ENCODE data around the gene KAZN.

The KAZN gene

GRCh38 chr1:14715802-14716201 is 117.3 kb downstream of the KAZN start:
- Histone ChIP-seq H3K4me1 (ENCODE audit: control insufficient read depth, insufficient read depth, low read length) (peaks cover 7% of the 10 kb centered on the region), H3K27me3 (replicated peaks; ENCODE audit: control insufficient read depth, insufficient read depth, low read length) (no peaks in the 10 kb centered on the region), H3K9me3 (ENCODE audit: control insufficient read depth, low read length) (peaks cover 18% of the 10 kb centered on the region), H3K4me3 (ENCODE audit: low read length) (no peak overlapping the region), H3K36me3 (ENCODE audit: control insufficient read depth, insufficient read depth, low read length, severe bottlenecking) (peaks cover 3% of the 10 kb centered on the region), H3K9ac (ENCODE audit: low read length) (no peak overlapping the region)
- DNase-seq (ENCODE audit: low read depth): no peak

GRCh38 chr1:14716474-14716873 is 118.0 kb downstream of the KAZN start:
- Histone ChIP-seq H3K9ac (ENCODE audit: low read length) (no peak overlapping the region), H3K36me3 (ENCODE audit: control insufficient read depth, insufficient read depth, low read length, severe bottlenecking) (peaks cover 3% of the 10 kb centered on the region), H3K4me1 (ENCODE audit: control insufficient read depth, insufficient read depth, low read length) (peaks cover 7% of the 10 kb centered on the region), H3K27me3 (replicated peaks; ENCODE audit: control insufficient read depth, insufficient read depth, low read length) (no peaks in the 10 kb centered on the region), H3K4me3 (ENCODE audit: low read length) (no peak overlapping the region), H3K9me3 (ENCODE audit: control insufficient read depth, low read length) (peaks cover 18% of the 10 kb centered on the region)
- no peak for DNase-seq (ENCODE audit: low read depth)

GRCh38 chr1:14718476-14718875 is 120.0 kb downstream of the KAZN start:
- H3K27me3 ChIP-seq (replicated peaks; ENCODE audit: control insufficient read depth, insufficient read depth, low read length): no peaks in the 10 kb centered on the region
- no peaks in the 10 kb centered on the region for H3K4me1 ChIP-seq (ENCODE audit: control insufficient read depth, insufficient read depth, low read length)
- peaks cover 18% of the 10 kb centered on the region for H3K9me3 ChIP-seq (ENCODE audit: control insufficient read depth, low read length)
- no peak overlapping the region for H3K4me3 ChIP-seq (ENCODE audit: low read length)
- peaks cover 3% of the 10 kb centered on the region for H3K36me3 ChIP-seq (ENCODE audit: control insufficient read depth, insufficient read depth, low read length, severe bottlenecking)
- no peak overlapping the region for H3K9ac ChIP-seq (ENCODE audit: low read length)
- DNase-seq (ENCODE audit: low read depth): no peak

GRCh38 chr1:14723401-14723800 is 124.9 kb downstream of the KAZN start:
- no peak for DNase-seq (ENCODE audit: low read depth)
- no peak overlapping the region for H3K9ac ChIP-seq (ENCODE audit: low read length)
- no peak overlapping the region for H3K4me3 ChIP-seq (ENCODE audit: low read length)
- H3K36me3 ChIP-seq (ENCODE audit: control insufficient read depth, insufficient read depth, low read length, severe bottlenecking): peaks cover 3% of the 10 kb centered on the region
- H3K9me3 ChIP-seq (ENCODE audit: control insufficient read depth, low read length): no peaks in the 10 kb centered on the region
- H3K27me3 ChIP-seq (replicated peaks; ENCODE audit: control insufficient read depth, insufficient read depth, low read length): peaks cover 3% of the 10 kb centered on the region
- H3K4me1 ChIP-seq (ENCODE audit: control insufficient read depth, insufficient read depth, low read length): peaks cover 3% of the 10 kb centered on the region

- Histone ChIP-seq H3K9ac (ENCODE audit: low read length) (no peak overlapping the region), H3K36me3 (ENCODE audit: control insufficient read depth, insufficient read depth, low read length, severe bottlenecking) (no peaks in the 10 kb centered on the region)
Observed at GRCh38 chr1:14724246-14724645, 125.8 kb downstream of the KAZN start.

GRCh38 chr1:14724678-14725077 is 126.2 kb downstream of the KAZN start:
- Histone ChIP-seq H3K4me1 (ENCODE audit: control insufficient read depth, insufficient read depth, low read length) (peaks cover 3% of the 10 kb centered on the region), H3K4me3 (ENCODE audit: low read length) (no peak overlapping the region), H3K27me3 (replicated peaks; ENCODE audit: control insufficient read depth, insufficient read depth, low read length) (peaks cover 3% of the 10 kb centered on the region), H3K9ac (ENCODE audit: low read length) (no peak overlapping the region), H3K36me3 (ENCODE audit: control insufficient read depth, insufficient read depth, low read length, severe bottlenecking) (no peaks in the 10 kb centered on the region), H3K9me3 (ENCODE audit: control insufficient read depth, low read length) (no peaks in the 10 kb centered on the region)
- DNase-seq (ENCODE audit: low read depth): no peak

More at GRCh38 chr1:14724246-14724645, 125.8 kb downstream of the KAZN start:
- DNase-seq (ENCODE audit: low read depth): peak; percentile 13
- H3K27me3 ChIP-seq (replicated peaks; ENCODE audit: control insufficient read depth, insufficient read depth, low read length): peaks cover 3% of the 10 kb centered on the region
- peaks cover 3% of the 10 kb centered on the region for H3K4me1 ChIP-seq (ENCODE audit: control insufficient read depth, insufficient read depth, low read length)
- H3K9me3 ChIP-seq (ENCODE audit: control insufficient read depth, low read length): no peaks in the 10 kb centered on the region
- no peak overlapping the region for H3K4me3 ChIP-seq (ENCODE audit: low read length)

GRCh38 chr1:14725238-14725637 is 126.8 kb downstream of the KAZN start:
- H3K4me1 ChIP-seq (ENCODE audit: control insufficient read depth, insufficient read depth, low read length): peaks cover 3% of the 10 kb centered on the region
- no peak overlapping the region for H3K4me3 ChIP-seq (ENCODE audit: low read length)

GRCh38 chr1:14725695-14726094 is 127.2 kb downstream of the KAZN start:
- Histone ChIP-seq H3K9ac (ENCODE audit: low read length) (no peak overlapping the region), H3K4me3 (ENCODE audit: low read length) (no peak overlapping the region), H3K9me3 (ENCODE audit: control insufficient read depth, low read length) (no peaks in the 10 kb centered on the region), H3K36me3 (ENCODE audit: control insufficient read depth, insufficient read depth, low read length, severe bottlenecking) (no peaks in the 10 kb centered on the region), H3K4me1 (ENCODE audit: control insufficient read depth, insufficient read depth, low read length) (peaks cover 3% of the 10 kb centered on the region), H3K27me3 (replicated peaks; ENCODE audit: control insufficient read depth, insufficient read depth, low read length) (peaks cover 3% of the 10 kb centered on the region)
- no peak for DNase-seq (ENCODE audit: low read depth)

More at GRCh38 chr1:14725238-14725637, 126.8 kb downstream of the KAZN start:
- no peak overlapping the region for H3K9ac ChIP-seq (ENCODE audit: low read length)
- no peaks in the 10 kb centered on the region for H3K36me3 ChIP-seq (ENCODE audit: control insufficient read depth, insufficient read depth, low read length, severe bottlenecking)
- no peaks in the 10 kb centered on the region for H3K9me3 ChIP-seq (ENCODE audit: control insufficient read depth, low read length)
- DNase-seq (ENCODE audit: low read depth): no peak
- peaks cover 3% of the 10 kb centered on the region for H3K27me3 ChIP-seq (replicated peaks; ENCODE audit: control insufficient read depth, insufficient read depth, low read length)

GRCh38 chr1:14726606-14727005 is 128.1 kb downstream of the KAZN start:
- Histone ChIP-seq H3K9ac (ENCODE audit: low read length) (no peak overlapping the region), H3K27me3 (replicated peaks; ENCODE audit: control insufficient read depth, insufficient read depth, low read length) (peaks cover 3% of the 10 kb centered on the region), H3K4me3 (ENCODE audit: low read length) (no peak overlapping the region), H3K9me3 (ENCODE audit: control insufficient read depth, low read length) (no peaks in the 10 kb centered on the region), H3K36me3 (ENCODE audit: control insufficient read depth, insufficient read depth, low read length, severe bottlenecking) (no peaks in the 10 kb centered on the region), H3K4me1 (ENCODE audit: control insufficient read depth, insufficient read depth, low read length) (peaks cover 3% of the 10 kb centered on the region)
- no peak for DNase-seq (ENCODE audit: low read depth)

- Histone ChIP-seq H3K27me3 (replicated peaks; ENCODE audit: control insufficient read depth, insufficient read depth, low read length) (peaks cover 3% of the 10 kb centered on the region), H3K9ac (ENCODE audit: low read length) (no peak overlapping the region), H3K36me3 (ENCODE audit: control insufficient read depth, insufficient read depth, low read length, severe bottlenecking) (no peaks in the 10 kb centered on the region), H3K4me1 (ENCODE audit: control insufficient read depth, insufficient read depth, low read length) (peaks cover 17% of the 10 kb centered on the region), H3K4me3 (ENCODE audit: low read length) (no peak overlapping the region), H3K9me3 (ENCODE audit: control insufficient read depth, low read length) (no peaks in the 10 kb centered on the region)
- DNase-seq (ENCODE audit: low read depth): no peak
Observed at GRCh38 chr1:14728516-14728915, 130.0 kb downstream of the KAZN start.

GRCh38 chr1:14732728-14733047 is 134.2 kb downstream of the KAZN start:
- Histone ChIP-seq H3K4me1 (ENCODE audit: control insufficient read depth, insufficient read depth, low read length) (peaks cover 18% of the 10 kb centered on the region), H3K27me3 (replicated peaks; ENCODE audit: control insufficient read depth, insufficient read depth, low read length) (no peaks in the 10 kb centered on the region), H3K9me3 (ENCODE audit: control insufficient read depth, low read length) (no peaks in the 10 kb centered on the region), H3K9ac (ENCODE audit: low read length) (peak overlapping the region; percentile 17), H3K4me3 (ENCODE audit: low read length) (peak overlapping the region; percentile 51), H3K36me3 (ENCODE audit: control insufficient read depth, insufficient read depth, low read length, severe bottlenecking) (no peaks in the 10 kb centered on the region)
- DNase-seq (ENCODE audit: low read depth): no peak

- H3K4me1 ChIP-seq (ENCODE audit: control insufficient read depth, insufficient read depth, low read length): peaks cover 18% of the 10 kb centered on the region
- H3K36me3 ChIP-seq (ENCODE audit: control insufficient read depth, insufficient read depth, low read length, severe bottlenecking): no peaks in the 10 kb centered on the region
- peak overlapping the region; percentile 17 for H3K9ac ChIP-seq (ENCODE audit: low read length)
- peak; percentile 36 for DNase-seq (ENCODE audit: low read depth)
- H3K4me3 ChIP-seq (ENCODE audit: low read length): peak overlapping the region; percentile 51
- H3K27me3 ChIP-seq (replicated peaks; ENCODE audit: control insufficient read depth, insufficient read depth, low read length): no peaks in the 10 kb centered on the region
- no peaks in the 10 kb centered on the region for H3K9me3 ChIP-seq (ENCODE audit: control insufficient read depth, low read length)
Observed at GRCh38 chr1:14733048-14733778, 134.7 kb downstream of the KAZN start.

Data from adipocyte (in vitro differentiated cells).